HG03378 (cell line): ENCODE results near the gene ULK4.

Experiments used
- ATAC-seq: cut with Tn5 transposase; IDR thresholded peaks from one replicate; pipeline ENCODE4 v1.9.1; 2021; ENCODE audit warnings: mild to moderate bottlenecking, moderate library complexity; ENCODE audit not compliant: unreplicated experiment

ULK4 gene

GRCh38 chr3:41277790-41278465, 684.0 kb downstream of the ULK4 start:
- no peak for ATAC-seq

- no peak for ATAC-seq
Observed at GRCh38 chr3:41276191-41276590, 685.7 kb downstream of the ULK4 start.

- ATAC-seq = no peak
Observed at GRCh38 chr3:41274944-41275668, 686.8 kb downstream of the ULK4 start.

GRCh38 chr3:41272667-41273066, 689.2 kb downstream of the ULK4 start:
- ATAC-seq = no peak

GRCh38 chr3:41267975-41268640, 693.8 kb downstream of the ULK4 start:
- no peak for ATAC-seq

- ATAC-seq = no peak
Observed at GRCh38 chr3:41265823-41266273, 696.1 kb downstream of the ULK4 start.

GRCh38 chr3:41265011-41265545, 696.8 kb downstream of the ULK4 start:
- no peak for ATAC-seq

GRCh38 chr3:41260063-41260450, 701.8 kb downstream of the ULK4 start:
- no peak for ATAC-seq

- ATAC-seq = no peak
Observed at GRCh38 chr3:41259449-41260062, 702.3 kb downstream of the ULK4 start.

GRCh38 chr3:41258239-41258800, 703.6 kb downstream of the ULK4 start:
- ATAC-seq = no peak

GRCh38 chr3:41251593-41251992, 710.3 kb downstream of the ULK4 start:
- no peak for ATAC-seq

GRCh38 chr3:41250825-41251224, 711.1 kb downstream of the ULK4 start:
- no peak for ATAC-seq

- no peak for ATAC-seq
Observed at GRCh38 chr3:41249318-41249717, 712.6 kb downstream of the ULK4 start.

GRCh38 chr3:41248525-41248924, 713.4 kb downstream of the ULK4 start:
- no peak for ATAC-seq

GRCh38 chr3:41247055-41248004, 714.6 kb downstream of the ULK4 start:
- no peak for ATAC-seq

- ATAC-seq = no peak
Observed at GRCh38 chr3:41244620-41245336, 717.1 kb downstream of the ULK4 start.

GRCh38 chr3:41243183-41243582, 718.7 kb downstream of the ULK4 start:
- no peak for ATAC-seq

- ATAC-seq = no peak
Observed at GRCh38 chr3:41241800-41242571, 719.9 kb downstream of the ULK4 start.
